HCT116 (cell line): Measurements from ENCODE around the gene RTF1. TPM values are rescaled to one million over a fixed set of nuclear protein-coding genes. Genes with fewer than 3 reads are reported as not detected.

Source experiments
- ATAC-seq: fragments of 200-7000 bp; cut with Tn5 transposase; 2 replicates; pipeline ENCODE4 v1.9.1; 2020; ENCODE audit warnings: mild to moderate bottlenecking, moderate library complexity
- BruUV-seq: library from RNA; stranded (reverse); fragments of 400-500 nt; replicated peaks from 2 replicates; lab custom pipeline; 2021; lab: Mats Ljungman, UMichigan
- CTCF ChIA-PET: fragments of 300-600 bp; sonication (Branson Sonifier 250); formaldehyde crosslinking; loops from one replicate; lab custom pipeline; 2021; ENCODE audit warnings: antibody characterized with exemption; lab: Charles Lee
- POLR2A ChIA-PET: fragments of 300-600, 350-600 bp; sonication (Branson Sonifier 250); formaldehyde crosslinking; loops from one replicate; lab custom pipeline; 2021; ENCODE audit warnings: antibody characterized with exemption; lab: Charles Lee
- RAD21 ChIA-PET, 2 experiments: fragments of 300-600 bp; sonication (Branson Sonifier 250); formaldehyde crosslinking; loops; one replicate each; lab custom pipeline; 2023; ENCODE audit warnings: low total read pairs in 2 of 2; ENCODE audit not compliant: uncharacterized antibody in 2 of 2, unreplicated experiment in 2 of 2, low non-redundant PET in 1 of 2; lab: Charles Lee
- DNase-seq: peaks from one replicate; pipeline ENCODE4 v3.0.0-alpha.2; 2010; ENCODE audit warnings: low read depth, low spot score
- H2AFZ ChIP-seq: fragments of 200-600 bp; shearing (Covaris generic), sonication (generic); 2 replicates; pipeline ENCODE4 v1.6.1; 2017; ENCODE audit warnings: low read depth, mixed run types, mixed read lengths, antibody characterized with exemption, low read length; ENCODE audit not compliant: poor library complexity, severe bottlenecking
- H3K27ac ChIP-seq: 2 replicates; pipeline ENCODE4 v1.5.1; 2012; ENCODE audit warnings: low read depth, low read length
- H3K27me3 ChIP-seq: fragments of 200-600 bp; sonication (generic); 2 replicates; pipeline ENCODE4 v1.6.1; 2016; ENCODE audit warnings: mixed run types, low read length, mixed read lengths; ENCODE audit not compliant: insufficient read depth
- H3K36me3 ChIP-seq, 2 experiments: fragments of 200-500 bp in 1 of 2; fragments of 200-600 bp in 1 of 2; sonication (Bioruptor generic) in 1 of 2; sonication (generic) in 1 of 2; 2 replicates each; pipeline versions ENCODE4 v1.5.1 to v1.6.1; 2014 to 2016; ENCODE audit warnings: low read length in 2 of 2, inconsistent platforms in 1 of 2, mixed read lengths in 1 of 2, mixed run types in 1 of 2; ENCODE audit not compliant: insufficient read depth in 2 of 2, control insufficient read depth in 1 of 2
- H3K4me1 ChIP-seq, 2 experiments: fragments of 200-600 bp in 1 of 2; sonication (generic) in 1 of 2; 2 replicates each; pipeline versions ENCODE4 v1.5.1 to v1.6.1; 2012 to 2017; ENCODE audit warnings: low read length in 2 of 2, inconsistent platforms in 1 of 2, mild to moderate bottlenecking in 1 of 2, mixed read lengths in 1 of 2, mixed run types in 1 of 2, moderate library complexity in 1 of 2; ENCODE audit not compliant: insufficient read depth in 2 of 2, control insufficient read depth in 1 of 2
- H3K4me2 ChIP-seq: fragments of 200-600 bp; sonication (generic); 2 replicates; pipeline ENCODE4 v1.6.1; 2017; ENCODE audit warnings: mixed run types, low read length, mixed read lengths
- H3K4me3 ChIP-seq, 2 experiments: fragments of 200-600 bp in 1 of 2; sonication (generic) in 1 of 2; replicated peaks in 1 of 2; 2 replicates each; pipeline ENCODE4 v1.5.1; 2011 to 2016; ENCODE audit warnings: low read length in 2 of 2, control low read depth in 1 of 2, low read depth in 1 of 2, mild to moderate bottlenecking in 1 of 2, mixed read lengths in 1 of 2, mixed run types in 1 of 2
- H3K79me2 ChIP-seq: fragments of 200-600 bp; sonication (generic); 2 replicates; pipeline ENCODE4 v1.6.1; 2017; ENCODE audit warnings: mild to moderate bottlenecking, mixed run types, low read length, moderate library complexity, mixed read lengths; ENCODE audit not compliant: insufficient read depth
- H3K9ac ChIP-seq: fragments of 200-600 bp; sonication (generic); 2 replicates; pipeline ENCODE4 v1.6.1; 2016; ENCODE audit warnings: low read length, mixed read lengths
- H3K9me2 ChIP-seq: fragments of 200-600 bp; sonication (generic), shearing (Covaris generic); 2 replicates; pipeline ENCODE4 v1.6.1; 2017; ENCODE audit warnings: mixed run types, mild to moderate bottlenecking, moderate library complexity; ENCODE audit not compliant: insufficient read depth
- H3K9me3 ChIP-seq, 2 experiments: fragments of 200-500 bp in 1 of 2; fragments of 200-600 bp in 1 of 2; sonication (Bioruptor generic) in 1 of 2; sonication (generic) in 1 of 2; 2 replicates each; pipeline ENCODE4 v1.6.1; 2014 to 2017; ENCODE audit warnings: low read length in 2 of 2, mixed read lengths in 2 of 2, inconsistent platforms in 1 of 2, low read depth in 1 of 2, mild to moderate bottlenecking in 1 of 2, mixed run types in 1 of 2, moderate library complexity in 1 of 2; ENCODE audit not compliant: control insufficient read depth in 1 of 2, insufficient read depth in 1 of 2
- H4K20me1 ChIP-seq: fragments of 200-600 bp; sonication (generic), shearing (Covaris generic); 2 replicates; pipeline ENCODE4 v1.6.1; 2017; ENCODE audit warnings: mixed run types, mild to moderate bottlenecking, moderate library complexity; ENCODE audit not compliant: insufficient read depth
- ATF3 ChIP-seq: IDR thresholded peaks from 2 replicates; pipeline ENCODE4 v1.6.1; 2012
- CBX3 ChIP-seq: IDR thresholded peaks from 2 replicates; pipeline ENCODE4 v1.6.1; 2012; ENCODE audit warnings: low read depth
- CTCF ChIP-seq, 3 experiments: fragments of 200-600 bp in 1 of 3; sonication (generic) in 1 of 3; IDR thresholded peaks in 2 of 3; conservative IDR thresholded peaks in 1 of 3; 2 replicates each; pipeline ENCODE4 v1.5.1; 2012 to 2017; ENCODE audit warnings: low read depth in 2 of 3, low read length in 2 of 3, antibody characterized with exemption in 1 of 3, borderline replicate concordance in 1 of 3, control low read depth in 1 of 3, mild to moderate bottlenecking in 1 of 3, mixed read lengths in 1 of 3, mixed run types in 1 of 3, moderate library complexity in 1 of 3; ENCODE audit not compliant: insufficient read depth in 1 of 3
- EGR1 ChIP-seq: IDR thresholded peaks from 2 replicates; pipeline ENCODE4 v1.6.1; 2012; ENCODE audit warnings: low read depth
- EZH2 ChIP-seq: fragments of 200-600 bp; sonication (generic); IDR thresholded peaks from 2 replicates; pipeline ENCODE4 v1.6.1; 2017; ENCODE audit warnings: antibody characterized with exemption, mixed run types
- EZH2phosphoT487 ChIP-seq: fragments of 200-600 bp; IDR thresholded peaks from 2 replicates; pipeline ENCODE4 v1.6.1; 2018; ENCODE audit warnings: antibody characterized with exemption, borderline replicate concordance
- FOSL1 ChIP-seq: IDR thresholded peaks from 2 replicates; pipeline ENCODE4 v1.6.1; 2012; ENCODE audit warnings: low read depth
- JUND ChIP-seq: IDR thresholded peaks from 2 replicates; pipeline ENCODE4 v1.6.1; 2012
- MAX ChIP-seq: IDR thresholded peaks from 2 replicates; pipeline ENCODE4 v1.6.1; 2012
- POLR2A ChIP-seq: IDR thresholded peaks from 2 replicates; pipeline ENCODE4 v1.7.0; 2011; ENCODE audit warnings: borderline replicate concordance; ENCODE audit not compliant: insufficient read depth, insufficient read length; ENCODE audit errors: extremely low read depth
- POLR2AphosphoS5 ChIP-seq: IDR thresholded peaks from 2 replicates; pipeline ENCODE4 v1.6.1; 2011; ENCODE audit warnings: mild to moderate bottlenecking, low read depth, low read length, moderate library complexity
- RAD21 ChIP-seq: IDR thresholded peaks from 2 replicates; pipeline ENCODE4 v1.6.1; 2012; ENCODE audit warnings: low read depth, mild to moderate bottlenecking
- SIN3A ChIP-seq: IDR thresholded peaks from 2 replicates; pipeline ENCODE4 v1.6.1; 2012; ENCODE audit warnings: low read depth
- SP1 ChIP-seq: IDR thresholded peaks from 2 replicates; pipeline ENCODE4 v1.6.1; 2012; ENCODE audit warnings: low read depth
- TCF7L2 ChIP-seq: IDR thresholded peaks from 2 replicates; pipeline ENCODE4 v1.7.0; 2011; ENCODE audit warnings: borderline replicate concordance, inconsistent platforms; ENCODE audit not compliant: insufficient read depth, insufficient read length; ENCODE audit errors: extremely low read depth
- YY1 ChIP-seq: IDR thresholded peaks from 2 replicates; pipeline ENCODE4 v1.6.1; 2011; ENCODE audit warnings: low read length, low read depth, moderate library complexity, mild to moderate bottlenecking; ENCODE audit not compliant: insufficient replicate concordance; ENCODE audit errors: extremely low read depth
- ZBTB33 ChIP-seq: IDR thresholded peaks from 2 replicates; pipeline ENCODE4 v1.6.1; 2011; ENCODE audit warnings: mild to moderate bottlenecking, low read length, moderate library complexity; ENCODE audit not compliant: insufficient replicate concordance; ENCODE audit errors: extremely low read depth
- ZFX ChIP-seq: fragments of 450-650 bp; IDR thresholded peaks from 2 replicates; pipeline ENCODE4 v1.6.1; 2017
- ZNF274 ChIP-seq: fragments of 200-500 bp; sonication (Bioruptor generic); IDR thresholded peaks from 2 replicates; pipeline ENCODE4 v1.6.1; 2014; ENCODE audit warnings: mild to moderate bottlenecking, low read depth, low read length, inconsistent platforms
- intact Hi-C: fragments of 100-400 bp; cut with micrococcal nuclease; formaldehyde crosslinking; loops from 2 replicates; pipeline ENCODE4 v1.10.0; 2022
- total RNA-seq: library from RNA; stranded (reverse); gene quantifications from one replicate; pipeline ENCODE4 v1.2.1, GENCODE V29; 2021; ENCODE audit not compliant: unreplicated experiment

The RTF1 gene
- total RNA-seq, 1 experiment from 2014 or later, result 27.5 TPM

- no TSS peak for BruUV-seq
- DNase-seq (no peak), ATAC-seq (no peak)
- POLR2A ChIA-PET, result no interaction called here
- RAD21 ChIA-PET, result no interaction called here
- H3K79me2 ChIP-seq, result no peaks in the 10 kb centered on the region
- H3K9me2 ChIP-seq, result no peaks in the 10 kb centered on the region
- H3K36me3 ChIP-seq, result peaks cover 5 to 8% of the 10 kb centered on the region in 2 experiments; a peak in 3 of 4 replicates
- no peaks in the 10 kb centered on the region for H3K9me3 ChIP-seq
- no peak overlapping the region for H3K4me2 ChIP-seq
- H3K9ac ChIP-seq, result no peak overlapping the region
- CTCF ChIA-PET, result no interaction called here
- H3K27me3 ChIP-seq, result no peaks in the 10 kb centered on the region
- no peak overlapping the region for H2AFZ ChIP-seq
- H3K4me1 ChIP-seq, result no peaks in the 10 kb centered on the region
- intact Hi-C loops, result no loop called here
- H3K27ac ChIP-seq, result no peak overlapping the region
- no peak overlapping the region for H3K4me3 ChIP-seq
- no peaks in the 10 kb centered on the region for H4K20me1 ChIP-seq
- TF ChIP-seq ZBTB33, result no peak
- TF ChIP-seq SIN3A, result no peak
- TF ChIP-seq JUND, result no peak
- TF ChIP-seq CBX3, result no peak
- TF ChIP-seq EGR1, result no peak
- TF ChIP-seq POLR2AphosphoS5, result no peak
- no peak for TF ChIP-seq TCF7L2
Measured at GRCh38 chr15:41521614-41522013, 104.7 kb downstream of the RTF1 start.

GRCh38 chr15:41523097-41523496 is 106.2 kb downstream of the RTF1 start:
- POLR2A ChIA-PET, result no interaction called here
- no peak for DNase-seq
- Histone ChIP-seq H3K4me1 (no peaks in the 10 kb centered on the region), H3K79me2 (no peaks in the 10 kb centered on the region), H3K9me2 (no peaks in the 10 kb centered on the region), H3K27ac (no peak overlapping the region), H4K20me1 (no peaks in the 10 kb centered on the region), H3K4me3 (no peak overlapping the region), H2AFZ (no peak overlapping the region), H3K9ac (no peak overlapping the region), H3K27me3 (no peaks in the 10 kb centered on the region), H3K9me3 (no peaks in the 10 kb centered on the region), H3K36me3 (peaks cover 7 to 16% of the 10 kb centered on the region in 2 experiments; a peak in 3 of 4 replicates), H3K4me2 (no peak overlapping the region)
- ATAC-seq, result no peak
- intact Hi-C loops, result no loop called here
- CTCF ChIA-PET, result no interaction called here
- RAD21 ChIA-PET, result no interaction called here
- no TSS peak for BruUV-seq
- TF ChIP-seq TCF7L2 (no peak), EZH2phosphoT487 (no peak), JUND (no peak), CTCF (IDR thresholded peaks at IDR 0.05 in 2 of 3, conservative IDR thresholded peaks at IDR 0.05 in 1 of 3; ENCODE audit: borderline replicate concordance in 1 of 3, insufficient read depth in 1 of 3, low read depth in 2 of 3, low read length in 2 of 3) (no peak), EZH2 (no peak), MAX (no peak), RAD21 (no peak), ZNF274 (no peak), ATF3 (no peak), SP1 (no peak), POLR2A (no peak), EGR1 (no peak), ZFX (no peak), FOSL1 (no peak), YY1 (no peak)
